B cell (primary cell): ENCODE results near the gene TIE1.

Experiments used
- EZH2 ChIP-seq: IDR thresholded peaks from 2 replicates; pipeline ENCODE4 v1.6.1; 2012; ENCODE audit warnings: borderline replicate concordance, low read depth, mild to moderate bottlenecking, moderate library complexity, low read length; ENCODE audit not compliant: insufficient read depth, poor library complexity, severe bottlenecking
- TF ChIP-seq, protein P1 (sequence below): fragments of 200-600 bp; IDR thresholded peaks from one replicate; pipeline ENCODE4 v1.8.0; 2022; ENCODE audit warnings: antibody characterized with exemption, mild to moderate bottlenecking

DNA sequence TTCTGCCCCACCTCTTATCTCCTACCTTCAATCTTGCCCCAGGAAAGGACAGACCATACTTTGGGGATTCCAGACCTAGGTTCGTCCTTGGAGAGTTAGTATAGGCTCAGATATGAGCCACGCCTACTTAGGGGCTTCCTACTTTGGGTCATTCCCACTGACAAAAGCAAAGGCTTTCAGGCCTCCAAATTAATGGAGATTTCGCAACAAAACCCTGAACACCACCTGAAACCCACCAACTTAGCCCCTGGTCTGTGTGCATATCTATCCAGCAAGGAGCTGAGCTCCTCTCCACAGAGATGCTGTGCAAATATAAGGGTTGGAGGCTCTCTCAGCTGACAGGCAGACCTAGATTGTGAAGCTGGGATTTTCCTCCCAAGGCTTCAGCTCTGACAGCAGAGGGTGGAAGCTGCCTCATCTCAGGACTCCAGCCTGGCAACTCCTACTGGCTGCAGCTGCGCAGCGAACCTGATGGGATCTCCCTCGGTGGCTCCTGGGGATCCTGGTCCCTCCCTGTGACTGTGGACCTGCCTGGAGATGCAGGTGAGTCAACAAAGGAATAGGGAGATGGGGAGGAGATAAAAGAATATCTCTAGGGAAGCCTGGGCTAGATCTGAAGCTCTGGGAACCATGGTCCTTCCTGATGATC lies 38.9 kb downstream of the TIE1 start:
- TF ChIP-seq, protein P1, sequence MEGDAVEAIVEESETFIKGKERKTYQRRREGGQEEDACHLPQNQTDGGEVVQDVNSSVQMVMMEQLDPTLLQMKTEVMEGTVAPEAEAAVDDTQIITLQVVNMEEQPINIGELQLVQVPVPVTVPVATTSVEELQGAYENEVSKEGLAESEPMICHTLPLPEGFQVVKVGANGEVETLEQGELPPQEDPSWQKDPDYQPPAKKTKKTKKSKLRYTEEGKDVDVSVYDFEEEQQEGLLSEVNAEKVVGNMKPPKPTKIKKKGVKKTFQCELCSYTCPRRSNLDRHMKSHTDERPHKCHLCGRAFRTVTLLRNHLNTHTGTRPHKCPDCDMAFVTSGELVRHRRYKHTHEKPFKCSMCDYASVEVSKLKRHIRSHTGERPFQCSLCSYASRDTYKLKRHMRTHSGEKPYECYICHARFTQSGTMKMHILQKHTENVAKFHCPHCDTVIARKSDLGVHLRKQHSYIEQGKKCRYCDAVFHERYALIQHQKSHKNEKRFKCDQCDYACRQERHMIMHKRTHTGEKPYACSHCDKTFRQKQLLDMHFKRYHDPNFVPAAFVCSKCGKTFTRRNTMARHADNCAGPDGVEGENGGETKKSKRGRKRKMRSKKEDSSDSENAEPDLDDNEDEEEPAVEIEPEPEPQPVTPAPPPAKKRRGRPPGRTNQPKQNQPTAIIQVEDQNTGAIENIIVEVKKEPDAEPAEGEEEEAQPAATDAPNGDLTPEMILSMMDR = no peak
- TF ChIP-seq EZH2 = no peak
